Esophagus squamous epithelium (tissue), 5 donors: ENCODE measurements around the gene IQSEC3. TPM values are rescaled to one million over a fixed set of nuclear protein-coding genes. Genes with fewer than 3 reads are reported as not detected.

Experiments used
- DNase-seq: peaks from one replicate; lab custom pipeline; 2025; lab: John Stamatoyannopoulos, UW
- H3K27ac ChIP-seq, 4 donors: fragments of 200-600 bp; sonication (generic); one replicate each; pipeline ENCODE4 v1.5.1; 2016 to 2019; ENCODE audit warnings: mild to moderate bottlenecking in 1 of 4
- H3K27me3 ChIP-seq, 4 donors: fragments of 200-600 bp; sonication (generic); 1 replicate in 3 of 4; 2 replicates in 1 of 4; pipeline versions ENCODE4 v1.5.1 to v1.6.0; 2017 to 2021; ENCODE audit warnings: antibody characterized with exemption in 1 of 4
- H3K36me3 ChIP-seq, 3 donors: fragments of 200-600 bp; sonication (generic); one replicate each; pipeline ENCODE4 v1.5.1; 2016 to 2019
- H3K4me1 ChIP-seq, 3 donors: fragments of 200-600 bp; sonication (generic); one replicate each; pipeline ENCODE4 v1.5.1; 2017 to 2019
- H3K4me3 ChIP-seq, 4 donors: fragments of 200-600 bp; sonication (generic); 1 replicate in 3 of 4; 2 replicates in 1 of 4; pipeline ENCODE4 v1.5.1; 2016 to 2019; ENCODE audit warnings: mild to moderate bottlenecking in 2 of 4, moderate library complexity in 1 of 4
- H3K9me3 ChIP-seq, 3 donors: fragments of 200-600 bp; sonication (generic); one replicate each; pipeline ENCODE4 v1.5.1; 2016 to 2019
- CTCF ChIP-seq, 6 experiments: fragments of 450-650 bp in 4 of 6; fragments of 200-600 bp in 2 of 6; sonication (generic) in 2 of 6; IDR thresholded peaks; one replicate each; pipeline ENCODE4 v1.5.1; 2016 to 2019; ENCODE audit warnings: antibody characterized with exemption in 6 of 6, mild to moderate bottlenecking in 4 of 6, moderate library complexity in 4 of 6
- POLR2A ChIP-seq, 4 donors: fragments of 450-650 bp; IDR thresholded peaks; one replicate each; pipeline ENCODE4 v1.6.1; 2017; ENCODE audit warnings: antibody characterized with exemption in 4 of 4, mild to moderate bottlenecking in 4 of 4, moderate library complexity in 3 of 4
- WGBS, 2 donors: methylation state at CpG; one replicate each; pipeline ENCODE4 v1.1.5; 2018; 5-methylcytosine and 5-hydroxymethylcytosine counted together
- intact Hi-C: fragments of 100-400 bp; cut with DNase I; formaldehyde crosslinking; loops from one replicate; pipeline ENCODE4 v1.15.0; 2022
- total RNA-seq, 4 donors: library from RNA; depleted of rRNA; stranded (reverse); fragments of >200 nt; gene quantifications; one replicate each; pipeline ENCODE4 v1.1.0, GENCODE V29; 2016
- donor health status: DM: yes; HTN: yes; CAD: no.

The IQSEC3 gene
- total RNA-seq, 4 donors from 2014 or later, result 0.04 to 0.95 (median 0.08) TPM; not detected in 1

GRCh38 chr12:155646-156045, 89.1 kb downstream of the IQSEC3 start:
- TF ChIP-seq POLR2A (IDR thresholded peaks at IDR 0.05) (no peak), CTCF (IDR thresholded peaks at IDR 0.05) (no peak)
- Histone ChIP-seq H3K36me3 (no peaks in the 10 kb centered on the region), H3K4me1 (no peaks in the 10 kb centered on the region), H3K4me3 (no peak overlapping the region), H3K9me3 (no peaks in the 10 kb centered on the region), H3K27me3 (peaks cover 0 to 45% (median 0%) of the 10 kb centered on the region in 4 donors), H3K27ac (no peak overlapping the region)
- intact Hi-C loops, result no loop called here
- DNase-seq, result no peak
- 90 to 97% methylated on average over 5 to 7 of the region's 8 CpGs for WGBS, 2 donors

GRCh38 chr12:156945-157344, 90.4 kb downstream of the IQSEC3 start:
- no peak for TF ChIP-seq POLR2A (IDR thresholded peaks at IDR 0.05)
- TF ChIP-seq CTCF (IDR thresholded peaks at IDR 0.05), result no peak
- H3K36me3 ChIP-seq, result no peaks in the 10 kb centered on the region
- no peak for DNase-seq
- H3K27ac ChIP-seq, result no peak overlapping the region
- WGBS, 2 donors, result 73 to 84% methylated on average over 4 to 9 of the region's 13 CpGs
- intact Hi-C loops, result no loop called here
- H3K4me1 ChIP-seq, result no peaks in the 10 kb centered on the region
- peaks cover 0 to 39% (median 0%) of the 10 kb centered on the region in 4 donors for H3K27me3 ChIP-seq
- H3K4me3 ChIP-seq, result no peak overlapping the region
- H3K9me3 ChIP-seq, result no peaks in the 10 kb centered on the region

- no peaks in the 10 kb centered on the region for H3K9me3 ChIP-seq
- peaks cover 0 to 37% (median 0%) of the 10 kb centered on the region in 4 donors for H3K27me3 ChIP-seq
- intact Hi-C loops, result no loop called here
- H3K4me1 ChIP-seq, result no peaks in the 10 kb centered on the region
- H3K36me3 ChIP-seq, result no peaks in the 10 kb centered on the region
- DNase-seq, result no peak
- H3K27ac ChIP-seq, result no peak overlapping the region
- WGBS, 2 donors, result 72% methylated on average over 3 of the region's 12 CpGs; no CpG with 5 or more reads in 1 of the 2 donors
- TF ChIP-seq CTCF (IDR thresholded peaks at IDR 0.05) (no peak), POLR2A (IDR thresholded peaks at IDR 0.05) (no peak)
- H3K4me3 ChIP-seq, result no peak overlapping the region
Observed at GRCh38 chr12:157644-158043, 91.1 kb downstream of the IQSEC3 start.

- no peaks in the 10 kb centered on the region for H3K9me3 ChIP-seq
- no peak overlapping the region for H3K4me3 ChIP-seq
- no peak overlapping the region for H3K27ac ChIP-seq
- intact Hi-C loops, result no loop called here
- H3K4me1 ChIP-seq, result no peaks in the 10 kb centered on the region
- WGBS, 2 donors, result 65 to 78% methylated on average over 7 of the region's 7 CpGs
- peaks cover 0 to 38% (median 0%) of the 10 kb centered on the region in 4 donors for H3K27me3 ChIP-seq
- TF ChIP-seq POLR2A (IDR thresholded peaks at IDR 0.05) (no peak), CTCF (IDR thresholded peaks at IDR 0.05) (no peak)
- no peak for DNase-seq
- no peaks in the 10 kb centered on the region for H3K36me3 ChIP-seq
Observed at GRCh38 chr12:159156-159782, 92.7 kb downstream of the IQSEC3 start.

GRCh38 chr12:160858-161257, 94.3 kb downstream of the IQSEC3 start:
- WGBS, 2 donors, result 60 to 71% methylated on average over 9 of the region's 9 CpGs
- no peak for DNase-seq

More at GRCh38 chr12:160858-161257, 94.3 kb downstream of the IQSEC3 start:
- intact Hi-C loops, result no loop called here
- H3K36me3 ChIP-seq, result no peaks in the 10 kb centered on the region
- no peak overlapping the region for H3K27ac ChIP-seq
- H3K27me3 ChIP-seq, result peaks cover 0 to 34% (median 0%) of the 10 kb centered on the region in 4 donors
- no peaks in the 10 kb centered on the region for H3K4me1 ChIP-seq
- no peaks in the 10 kb centered on the region for H3K9me3 ChIP-seq
- no peak overlapping the region for H3K4me3 ChIP-seq
- TF ChIP-seq POLR2A (IDR thresholded peaks at IDR 0.05) (no peak), CTCF (IDR thresholded peaks at IDR 0.05) (no peak)
